Measurements from ENCODE around the gene ACYP2. TPM values are rescaled to one million over a fixed set of nuclear protein-coding genes. Genes with fewer than 3 reads are reported as not detected.
"Not testable (repeated sequence)": the region's sequence is repeated elsewhere in the genome, so short reads cannot be mapped to it uniquely, and the experiment has no call there.

Gene ACYP2
- total and polyA plus RNA-seq, 4 donors: 16.3 to 36.4 (median 24.8) TPM

DNA sequence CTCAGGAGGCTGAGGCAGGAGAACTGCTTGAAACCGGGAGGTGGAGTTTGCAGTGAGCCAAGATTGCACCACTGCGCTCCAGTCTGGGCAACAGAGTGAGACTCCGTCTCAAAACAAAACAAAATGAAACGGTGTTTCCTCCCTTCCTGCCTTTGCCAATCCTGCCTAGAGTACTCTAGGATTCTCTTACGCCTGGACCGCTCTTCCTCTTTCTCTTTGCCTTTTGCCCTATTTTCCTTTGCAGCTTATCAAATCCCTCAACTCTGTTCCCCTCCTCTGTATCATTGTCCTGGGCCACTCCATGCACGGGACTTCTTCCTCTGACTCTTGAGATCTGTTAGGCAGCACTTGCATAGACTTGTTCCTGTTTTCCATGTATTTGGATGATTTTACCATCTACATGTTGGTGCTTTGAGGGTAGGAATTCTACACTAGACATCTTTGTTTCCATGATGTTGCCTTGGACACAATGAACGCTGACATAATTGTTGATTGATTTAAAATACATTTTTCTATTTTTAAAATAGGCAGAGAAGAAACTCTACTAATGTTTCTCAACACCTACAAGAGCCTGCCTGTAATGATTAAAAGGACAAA, 24.8 kb upstream of the ACYP2 start:
- WGBS, 2 donors: 78 to 80% methylated on average over 8 of the region's 8 CpGs
- H3K4me1 ChIP-seq (ENCODE audit: control insufficient read depth in 1 of 2, insufficient read depth in 2 of 2, low read length in 2 of 2): peaks cover 0 to 6% of the 10 kb centered on the region in 2 donors
- no peaks in the 10 kb centered on the region for H3K36me3 ChIP-seq (ENCODE audit: control insufficient read depth in 1 of 2, insufficient read depth in 2 of 2, low read length in 1 of 2)
- DNase-seq (no peak), ATAC-seq (ENCODE audit: low FRiP score) (no peak)
- intact Hi-C loops (cut with DNase I): no loop called here
- H3K27ac ChIP-seq (ENCODE audit: low read depth in 1 of 2, low read length in 2 of 2): no peak overlapping the region
- H3K9me3 ChIP-seq (ENCODE audit: control insufficient read depth, low read length): no peaks in the 10 kb centered on the region
- no peaks in the 10 kb centered on the region for H3K27me3 ChIP-seq (ENCODE audit: control insufficient read depth in 1 of 2, insufficient read depth in 2 of 2, low read length in 1 of 2)
- H3K4me3 ChIP-seq (ENCODE audit: low read length in 2 of 2): no peak overlapping the region

DNA sequence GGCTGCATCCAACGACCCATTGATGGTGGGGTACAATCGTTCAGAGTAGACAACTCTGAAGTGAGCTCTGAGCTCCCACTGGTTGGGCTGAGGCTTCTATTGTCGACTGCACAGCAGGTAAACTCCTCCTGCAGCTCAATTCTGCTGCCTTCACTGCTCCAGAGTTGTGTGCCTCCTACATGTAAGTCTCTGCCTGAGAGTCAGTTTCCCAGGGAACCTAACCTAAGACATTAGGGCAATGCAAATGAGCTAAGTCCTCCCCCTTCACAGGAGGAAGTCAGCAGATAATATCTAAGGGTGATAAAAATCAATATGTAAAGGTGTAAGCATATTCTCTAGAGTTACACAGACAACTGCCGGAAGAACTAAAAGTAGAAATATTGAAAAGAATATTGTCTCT, 22.5 kb upstream of the ACYP2 start:
- DNase-seq (no peak), ATAC-seq (ENCODE audit: low FRiP score) (no peak)
- WGBS, 2 donors: 67 to 73% methylated on average over 4 of the region's 4 CpGs
- H3K36me3 ChIP-seq (ENCODE audit: control insufficient read depth in 1 of 2, insufficient read depth in 2 of 2, low read length in 1 of 2): no peaks in the 10 kb centered on the region
- peaks cover 0 to 9% of the 10 kb centered on the region in 2 donors for H3K4me1 ChIP-seq (ENCODE audit: control insufficient read depth in 1 of 2, insufficient read depth in 2 of 2, low read length in 2 of 2)
- no peaks in the 10 kb centered on the region for H3K27me3 ChIP-seq (ENCODE audit: control insufficient read depth in 1 of 2, insufficient read depth in 2 of 2, low read length in 1 of 2)
- no peak overlapping the region for H3K4me3 ChIP-seq (ENCODE audit: low read length in 2 of 2)
- H3K9me3 ChIP-seq (ENCODE audit: control insufficient read depth, low read length): no peaks in the 10 kb centered on the region
- intact Hi-C loops (cut with DNase I): no loop called here
- no peak overlapping the region for H3K27ac ChIP-seq (ENCODE audit: low read depth in 1 of 2, low read length in 2 of 2)

DNA sequence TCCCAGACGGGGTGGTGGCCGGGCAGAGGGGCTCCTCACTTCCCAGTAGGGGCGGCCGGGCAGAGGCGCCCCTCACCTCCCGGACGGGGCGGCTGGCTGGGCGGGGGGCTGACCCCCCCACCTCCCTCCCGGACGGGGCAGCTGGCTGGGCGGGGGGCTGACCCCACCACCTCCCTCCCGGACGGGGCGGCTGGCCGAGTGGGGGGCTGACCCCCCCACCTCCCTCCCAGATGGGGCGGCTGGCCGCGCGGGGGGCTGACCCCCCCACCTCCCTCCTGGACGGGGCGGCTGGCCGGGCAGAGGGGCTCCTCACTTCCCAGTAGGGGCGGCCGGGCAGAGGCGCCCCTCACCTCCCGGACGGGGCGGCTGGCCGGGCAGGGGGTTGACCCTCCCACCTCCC, 20.0 kb upstream of the ACYP2 start:
- 90 to 94% methylated on average over 17 to 30 of the region's 30 CpGs for WGBS, 2 donors
- DNase-seq; H3K4me3 ChIP-seq (ENCODE audit: low read length in 2 of 2); H3K27ac ChIP-seq (ENCODE audit: low read depth in 1 of 2, low read length in 2 of 2); intact Hi-C loops (cut with DNase I); H3K4me1 ChIP-seq (ENCODE audit: control insufficient read depth in 1 of 2, insufficient read depth in 2 of 2, low read length in 2 of 2); H3K36me3 ChIP-seq (ENCODE audit: control insufficient read depth in 1 of 2, insufficient read depth in 2 of 2, low read length in 1 of 2); H3K27me3 ChIP-seq (ENCODE audit: control insufficient read depth in 1 of 2, insufficient read depth in 2 of 2, low read length in 1 of 2); H3K9me3 ChIP-seq (ENCODE audit: control insufficient read depth, low read length); ATAC-seq (ENCODE audit: low FRiP score): not testable (repeated sequence)

DNA sequence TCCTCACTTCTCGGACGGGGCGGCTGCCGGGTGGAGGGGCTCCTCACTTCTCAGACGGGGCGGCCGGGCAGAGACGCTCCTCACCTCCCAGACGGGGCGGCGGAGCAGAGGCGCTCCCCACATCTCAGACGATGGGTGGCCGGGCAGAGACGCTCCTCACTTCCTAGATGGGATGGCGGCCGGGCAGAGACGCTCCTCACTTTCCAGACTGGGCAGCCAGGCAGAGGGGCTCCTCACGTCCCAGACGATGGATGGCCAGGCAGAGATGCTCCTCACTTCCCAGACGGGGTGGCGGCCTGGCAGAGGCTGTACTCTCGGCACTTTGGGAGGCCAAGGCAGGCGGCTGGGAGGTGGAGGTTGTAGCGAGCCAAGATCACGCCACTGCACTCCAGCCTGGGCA, 19.3 kb upstream of the ACYP2 start:
- intact Hi-C loops (cut with DNase I); ATAC-seq (ENCODE audit: low FRiP score); H3K36me3 ChIP-seq (ENCODE audit: control insufficient read depth in 1 of 2, insufficient read depth in 2 of 2, low read length in 1 of 2); H3K4me3 ChIP-seq (ENCODE audit: low read length in 2 of 2); DNase-seq; H3K27me3 ChIP-seq (ENCODE audit: control insufficient read depth in 1 of 2, insufficient read depth in 2 of 2, low read length in 1 of 2); H3K9me3 ChIP-seq (ENCODE audit: control insufficient read depth, low read length); H3K27ac ChIP-seq (ENCODE audit: low read depth in 1 of 2, low read length in 2 of 2); H3K4me1 ChIP-seq (ENCODE audit: control insufficient read depth in 1 of 2, insufficient read depth in 2 of 2, low read length in 2 of 2): not testable (repeated sequence)
- WGBS, 2 donors: 96 to 97% methylated on average over 6 to 24 of the region's 26 CpGs

DNA sequence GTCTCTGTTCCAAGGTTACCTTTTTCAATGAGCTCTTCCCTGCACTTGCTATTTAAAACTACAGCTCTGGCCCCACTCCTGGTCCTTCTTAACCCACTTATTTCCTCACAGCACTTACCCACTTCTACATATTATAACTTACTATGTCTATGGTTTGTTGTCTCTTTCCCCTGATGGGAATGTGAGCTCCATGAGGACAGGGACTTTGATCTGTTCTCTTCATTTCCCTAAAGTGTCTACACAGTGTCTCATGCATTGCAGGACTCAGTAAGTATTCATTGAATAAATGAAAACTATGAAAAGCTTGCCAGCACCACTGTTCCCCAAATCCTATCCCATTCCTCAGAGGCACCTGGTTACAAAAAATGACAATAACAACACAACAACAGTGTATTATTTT, 18.3 kb upstream of the ACYP2 start:
- DNase-seq: no peak
- no peak for ATAC-seq (ENCODE audit: low FRiP score)
- H3K9me3 ChIP-seq (ENCODE audit: control insufficient read depth, low read length): no peaks in the 10 kb centered on the region
- intact Hi-C loops (cut with DNase I): no loop called here
- H3K36me3 ChIP-seq (ENCODE audit: control insufficient read depth in 1 of 2, insufficient read depth in 2 of 2, low read length in 1 of 2): no peaks in the 10 kb centered on the region
- H3K27ac ChIP-seq (ENCODE audit: low read depth in 1 of 2, low read length in 2 of 2): no peak overlapping the region
- H3K27me3 ChIP-seq (ENCODE audit: control insufficient read depth in 1 of 2, insufficient read depth in 2 of 2, low read length in 1 of 2): no peaks in the 10 kb centered on the region
- peaks cover 0 to 4% of the 10 kb centered on the region in 2 donors for H3K4me1 ChIP-seq (ENCODE audit: control insufficient read depth in 1 of 2, insufficient read depth in 2 of 2, low read length in 2 of 2)
- H3K4me3 ChIP-seq (ENCODE audit: low read length in 2 of 2): no peak overlapping the region

DNA sequence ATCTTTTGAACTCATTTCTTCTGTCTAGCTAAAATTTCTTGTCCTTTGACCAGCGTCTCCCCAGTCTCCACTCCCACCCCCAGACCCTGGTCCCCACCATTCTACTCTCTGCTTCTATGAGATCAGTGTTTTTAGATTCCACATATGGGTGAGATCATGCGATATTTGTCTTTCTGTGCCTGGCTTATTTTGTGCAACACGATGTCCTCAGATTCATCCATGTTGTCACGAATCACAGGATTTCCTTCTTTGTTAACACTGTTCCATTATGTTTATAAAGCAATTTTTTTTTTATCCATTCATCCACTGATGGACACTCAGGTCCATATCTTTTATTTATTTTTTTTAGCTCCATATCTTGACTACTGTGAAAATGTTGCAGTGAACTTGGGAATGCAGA, 16.0 kb upstream of the ACYP2 start:
- H3K4me1 ChIP-seq (ENCODE audit: control insufficient read depth in 1 of 2, insufficient read depth in 2 of 2, low read length in 2 of 2): peaks cover 0 to 4% of the 10 kb centered on the region in 2 donors
- no peaks in the 10 kb centered on the region for H3K27me3 ChIP-seq (ENCODE audit: control insufficient read depth in 1 of 2, insufficient read depth in 2 of 2, low read length in 1 of 2)
- H3K9me3 ChIP-seq (ENCODE audit: control insufficient read depth, low read length): no peaks in the 10 kb centered on the region
- H3K4me3 ChIP-seq (ENCODE audit: low read length in 2 of 2): no peak overlapping the region
- DNase-seq (no peak), ATAC-seq (ENCODE audit: low FRiP score) (no peak)
- no peak overlapping the region for H3K27ac ChIP-seq (ENCODE audit: low read depth in 1 of 2, low read length in 2 of 2)
- intact Hi-C loops (cut with DNase I): no loop called here
- 90 to 94% methylated on average over 4 of the region's 4 CpGs for WGBS, 2 donors
- H3K36me3 ChIP-seq (ENCODE audit: control insufficient read depth in 1 of 2, insufficient read depth in 2 of 2, low read length in 1 of 2): no peaks in the 10 kb centered on the region

DNA sequence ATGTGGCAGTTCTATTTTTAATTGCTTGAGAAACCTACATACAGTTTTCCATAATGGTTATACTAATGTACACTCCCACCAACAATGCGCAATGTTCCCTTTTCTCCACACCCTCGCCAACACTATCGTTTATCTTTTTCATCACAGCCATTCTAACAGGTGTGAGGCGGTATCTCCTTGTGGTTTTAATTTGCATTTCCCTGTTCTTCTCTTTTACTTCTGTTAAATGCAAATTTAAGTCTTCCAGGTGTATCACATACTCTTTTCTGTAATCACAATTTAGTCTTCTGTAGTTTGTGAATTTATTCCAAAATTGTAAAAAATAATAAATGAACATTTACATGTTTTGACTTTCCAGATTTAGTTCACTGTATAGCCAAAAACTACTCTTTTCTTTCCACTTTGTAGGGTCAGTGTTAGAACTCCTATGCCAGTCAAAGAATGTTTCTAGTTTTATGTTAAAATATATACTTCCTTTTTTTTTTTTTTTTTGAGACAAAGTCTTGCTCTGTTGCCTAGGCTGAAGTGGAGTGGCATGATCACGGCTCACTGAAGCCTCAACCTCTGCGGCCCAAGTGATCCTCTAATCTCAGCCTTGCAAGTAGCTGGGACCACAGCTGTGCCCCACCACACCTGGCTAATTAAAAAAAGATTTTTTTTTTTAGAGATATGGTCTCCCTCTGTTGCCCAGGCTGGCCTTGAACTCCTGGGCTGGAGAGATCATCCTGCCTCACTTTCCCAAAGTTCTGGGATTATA, 15.4 kb upstream of the ACYP2 start:
- intact Hi-C loops (cut with DNase I): no loop called here
- H3K27ac ChIP-seq (ENCODE audit: low read depth in 1 of 2, low read length in 2 of 2): no peak overlapping the region
- no peaks in the 10 kb centered on the region for H3K36me3 ChIP-seq (ENCODE audit: control insufficient read depth in 1 of 2, insufficient read depth in 2 of 2, low read length in 1 of 2)
- no peak overlapping the region for H3K4me3 ChIP-seq (ENCODE audit: low read length in 2 of 2)
- no peaks in the 10 kb centered on the region for H3K27me3 ChIP-seq (ENCODE audit: control insufficient read depth in 1 of 2, insufficient read depth in 2 of 2, low read length in 1 of 2)
- DNase-seq (no peak), ATAC-seq (ENCODE audit: low FRiP score) (no peak)
- peaks cover 0 to 4% of the 10 kb centered on the region in 2 donors for H3K4me1 ChIP-seq (ENCODE audit: control insufficient read depth in 1 of 2, insufficient read depth in 2 of 2, low read length in 2 of 2)
- 96 to 100% methylated on average over 6 of the region's 6 CpGs for WGBS, 2 donors
- H3K9me3 ChIP-seq (ENCODE audit: control insufficient read depth, low read length): no peaks in the 10 kb centered on the region

DNA sequence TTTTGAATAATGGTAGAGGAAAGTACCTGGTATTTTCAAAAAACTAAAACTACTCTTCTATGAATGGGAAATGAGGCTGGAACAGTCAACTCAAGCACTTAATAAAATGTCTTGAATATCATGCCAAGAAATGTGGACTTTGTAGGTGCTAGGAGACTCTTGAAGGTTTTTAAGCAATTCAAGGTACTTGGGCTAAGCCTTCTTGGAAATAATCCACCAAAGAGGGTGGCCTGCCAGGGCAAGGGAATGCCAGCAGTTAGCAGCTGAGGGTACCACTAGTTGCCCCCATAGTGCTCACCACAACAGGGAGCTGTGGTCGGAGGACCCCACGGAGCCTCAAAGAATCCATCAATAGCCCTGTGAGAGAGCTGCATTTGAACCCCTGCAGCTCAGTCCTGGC, 14.6 kb upstream of the ACYP2 start:
- Histone ChIP-seq H3K4me1 (ENCODE audit: control insufficient read depth in 1 of 2, insufficient read depth in 2 of 2, low read length in 2 of 2) (peaks cover 0 to 4% of the 10 kb centered on the region in 2 donors), H3K27ac (ENCODE audit: low read depth in 1 of 2, low read length in 2 of 2) (no peak overlapping the region), H3K4me3 (ENCODE audit: low read length in 2 of 2) (no peak overlapping the region), H3K9me3 (ENCODE audit: control insufficient read depth, low read length) (no peaks in the 10 kb centered on the region), H3K27me3 (ENCODE audit: control insufficient read depth in 1 of 2, insufficient read depth in 2 of 2, low read length in 1 of 2) (no peaks in the 10 kb centered on the region), H3K36me3 (ENCODE audit: control insufficient read depth in 1 of 2, insufficient read depth in 2 of 2, low read length in 1 of 2) (no peaks in the 10 kb centered on the region)
- intact Hi-C loops (cut with DNase I): no loop called here
- DNase-seq: no peak
- ATAC-seq (ENCODE audit: low FRiP score): no peak
- WGBS, 2 donors: 86 to 90% methylated on average over 2 of the region's 2 CpGs

Data from aorta (tissue), 5 donors.